NCI-H1694 (cell line): ENCODE measurements around the gene PRSS21.

Source experiments
- DNase-seq: peaks from one replicate; lab custom pipeline; 2025; lab: John Stamatoyannopoulos, UW

Gene PRSS21

GRCh38 chr16:2825906-2826305 is 8.9 kb downstream of the PRSS21 start:
- DNase-seq: no peak

- DNase-seq: no peak
These were observed 9.7 kb downstream of the PRSS21 start for GRCh38 chr16:2826591-2827373.

- DNase-seq: no peak
These were observed 10.3 kb downstream of the PRSS21 start for GRCh38 chr16:2827374-2827791.

GRCh38 chr16:2827831-2828520 is 10.9 kb downstream of the PRSS21 start:
- DNase-seq: no peak

- no peak for DNase-seq
These were observed 11.4 kb downstream of the PRSS21 start for GRCh38 chr16:2828521-2828840.

GRCh38 chr16:2828876-2829430 is 11.9 kb downstream of the PRSS21 start:
- DNase-seq: no peak

GRCh38 chr16:2829501-2830354 is 12.7 kb downstream of the PRSS21 start, which contains the start of gene ZG16B:
TSS of gene ZG16B (plus strand) at chr16:2830303. CDS start at chr16:2830442, 139 bp downstream.
- DNase-seq: no peak

GRCh38 chr16:2830355-2830695 is 13.3 kb downstream of the PRSS21 start:
- no peak for DNase-seq

GRCh38 chr16:2831203-2831602 is 14.2 kb downstream of the PRSS21 start:
- DNase-seq: no peak

GRCh38 chr16:2833776-2834175 is 16.7 kb downstream of the PRSS21 start:
- DNase-seq: no peak

- DNase-seq: no peak
These were observed 17.9 kb downstream of the PRSS21 start for GRCh38 chr16:2834968-2835367.

GRCh38 chr16:2835638-2836493 is 18.8 kb downstream of the PRSS21 start:
- no peak for DNase-seq

GRCh38 chr16:2836646-2837508 is 19.8 kb downstream of the PRSS21 start:
- DNase-seq: no peak

- peak; percentile 33 for DNase-seq
These were observed 21.9 kb downstream of the PRSS21 start for GRCh38 chr16:2838928-2839327.

- no peak for DNase-seq
These were observed 22.8 kb downstream of the PRSS21 start for GRCh38 chr16:2839650-2840450.

GRCh38 chr16:2840914-2841313 is 23.9 kb downstream of the PRSS21 start:
- no peak for DNase-seq

GRCh38 chr16:2841606-2842339 is 24.7 kb downstream of the PRSS21 start:
- no peak for DNase-seq

- peak; percentile 38 for DNase-seq
These were observed 25.4 kb downstream of the PRSS21 start for GRCh38 chr16:2842340-2843000.
